ENCODE results near the gene SMARCA2. TPM values are rescaled to one million over a fixed set of nuclear protein-coding genes. Genes with fewer than 3 reads are reported as not detected.

SMARCA2 gene
- total and polyA plus RNA-seq, 12 donors: 38.3 to 192 (median 142) TPM

DNA sequence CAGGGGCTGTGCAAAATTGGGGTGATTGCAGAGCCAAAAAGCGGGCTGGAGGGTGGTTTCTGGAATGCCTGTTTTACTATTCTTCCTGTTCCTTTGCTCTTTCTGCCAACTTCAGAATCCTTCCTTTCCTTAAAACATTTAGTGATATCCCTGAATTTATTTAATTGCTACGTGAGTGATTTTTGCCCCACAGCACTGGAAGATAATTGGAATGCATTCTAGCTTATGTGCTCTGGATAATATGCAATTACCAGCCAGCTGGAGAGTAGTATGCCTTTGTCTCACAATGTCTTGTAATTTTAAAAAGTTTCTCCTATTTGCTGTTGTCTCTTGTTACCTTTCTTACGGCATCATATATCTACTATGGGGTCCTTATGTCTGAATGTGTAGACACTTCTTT lies 115.8 kb downstream of the SMARCA2 start:
- TF ChIP-seq, protein P1, sequence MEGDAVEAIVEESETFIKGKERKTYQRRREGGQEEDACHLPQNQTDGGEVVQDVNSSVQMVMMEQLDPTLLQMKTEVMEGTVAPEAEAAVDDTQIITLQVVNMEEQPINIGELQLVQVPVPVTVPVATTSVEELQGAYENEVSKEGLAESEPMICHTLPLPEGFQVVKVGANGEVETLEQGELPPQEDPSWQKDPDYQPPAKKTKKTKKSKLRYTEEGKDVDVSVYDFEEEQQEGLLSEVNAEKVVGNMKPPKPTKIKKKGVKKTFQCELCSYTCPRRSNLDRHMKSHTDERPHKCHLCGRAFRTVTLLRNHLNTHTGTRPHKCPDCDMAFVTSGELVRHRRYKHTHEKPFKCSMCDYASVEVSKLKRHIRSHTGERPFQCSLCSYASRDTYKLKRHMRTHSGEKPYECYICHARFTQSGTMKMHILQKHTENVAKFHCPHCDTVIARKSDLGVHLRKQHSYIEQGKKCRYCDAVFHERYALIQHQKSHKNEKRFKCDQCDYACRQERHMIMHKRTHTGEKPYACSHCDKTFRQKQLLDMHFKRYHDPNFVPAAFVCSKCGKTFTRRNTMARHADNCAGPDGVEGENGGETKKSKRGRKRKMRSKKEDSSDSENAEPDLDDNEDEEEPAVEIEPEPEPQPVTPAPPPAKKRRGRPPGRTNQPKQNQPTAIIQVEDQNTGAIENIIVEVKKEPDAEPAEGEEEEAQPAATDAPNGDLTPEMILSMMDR (IDR thresholded peaks at IDR 0.05): no peak
- no peak for TF ChIP-seq POLR2A (IDR thresholded peaks at IDR 0.05)
- peaks cover 25 to 44% of the 10 kb centered on the region in 2 donors for H3K4me1 ChIP-seq (replicated peaks in 1 of 2)
- no peak overlapping the region for H3K27ac ChIP-seq
- H3K4me3 ChIP-seq: no peak overlapping the region
- intact Hi-C loops (cut with DNase I): no loop called here
- 84 to 91% (median 86%) methylated on average over 3 of the region's 3 CpGs for WGBS, 4 donors
- DNase-seq: no peak
- H3K27me3 ChIP-seq: no peaks in the 10 kb centered on the region
- no peaks in the 10 kb centered on the region for H3K9me3 ChIP-seq (replicated peaks in 1 of 3)
- H3K36me3 ChIP-seq (replicated peaks in 1 of 2): peaks cover 0 to 6% of the 10 kb centered on the region in 2 donors

DNA sequence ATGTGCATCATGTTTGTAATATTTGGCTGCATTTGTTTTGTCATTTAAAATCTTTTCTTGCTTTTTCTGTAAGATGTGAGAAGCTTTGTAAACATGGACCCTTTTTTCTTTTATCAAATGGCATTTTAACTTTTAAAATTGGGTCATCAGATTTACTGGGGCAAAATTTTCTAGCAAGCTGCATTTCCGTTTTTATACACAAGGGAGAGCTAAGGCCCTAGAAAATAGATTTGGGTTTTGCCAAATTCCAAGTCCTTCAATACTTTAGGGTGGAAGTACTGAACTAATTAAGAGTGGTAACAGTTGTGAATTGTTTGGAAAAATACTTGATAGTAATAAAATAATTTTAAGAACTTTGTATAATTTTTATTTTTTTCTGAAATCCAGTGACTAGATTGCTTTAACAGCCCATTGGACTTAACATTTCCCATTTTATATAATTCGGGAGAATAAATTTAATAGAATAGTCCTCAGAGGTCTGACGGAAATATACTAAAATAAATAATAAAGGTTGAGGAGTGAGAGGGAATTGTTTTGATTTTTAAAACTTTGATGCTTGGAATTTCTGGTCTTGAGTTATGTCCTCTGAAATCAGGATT lies 117.4 kb downstream of the SMARCA2 start:
- intact Hi-C loops (cut with DNase I): no loop called here
- TF ChIP-seq, protein P1 (IDR thresholded peaks at IDR 0.05): peak; percentile 69 to 85 (median 80)
- no peak for TF ChIP-seq POLR2A (IDR thresholded peaks at IDR 0.05)
- Histone ChIP-seq H3K27me3 (no peaks in the 10 kb centered on the region), H3K27ac (no peak overlapping the region), H3K4me3 (no peak overlapping the region), H3K36me3 (replicated peaks in 1 of 2) (peaks cover 0 to 6% of the 10 kb centered on the region in 2 donors), H3K4me1 (replicated peaks in 1 of 2) (peaks cover 9 to 29% of the 10 kb centered on the region in 2 donors), H3K9me3 (replicated peaks in 1 of 3) (no peaks in the 10 kb centered on the region)
- 55 to 57% (median 56%) methylated on average over 3 of the region's 3 CpGs for WGBS, 4 donors
- no peak for DNase-seq

DNA sequence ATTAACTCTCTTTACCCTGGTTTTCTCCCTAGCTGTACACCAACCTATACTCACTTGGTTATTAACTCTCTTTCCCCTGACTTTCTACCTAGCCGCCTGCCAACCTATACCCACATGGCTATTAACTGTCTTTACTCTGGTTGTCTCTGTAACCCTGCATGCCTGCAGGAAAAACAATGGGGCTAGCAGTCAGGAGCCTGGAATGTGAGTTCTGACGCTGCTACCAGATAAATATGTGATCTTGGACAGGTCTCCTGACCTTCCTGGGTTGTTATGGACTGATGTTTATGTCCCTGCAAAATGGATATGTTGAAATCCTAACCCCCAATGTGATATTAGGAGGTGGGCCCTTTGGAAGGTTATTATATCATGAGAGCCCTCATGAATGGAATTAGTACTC lies 119.2 kb downstream of the SMARCA2 start:
- Histone ChIP-seq H3K4me3 (no peak overlapping the region), H3K27me3 (no peaks in the 10 kb centered on the region), H3K36me3 (replicated peaks in 1 of 2) (peaks cover 0 to 6% of the 10 kb centered on the region in 2 donors), H3K27ac (no peak overlapping the region), H3K4me1 (replicated peaks in 1 of 2) (peaks cover 0 to 20% of the 10 kb centered on the region in 2 donors), H3K9me3 (replicated peaks in 1 of 3) (no peaks in the 10 kb centered on the region)
- WGBS, 4 donors: 79 to 87% (median 82%) methylated on average over 2 of the region's 2 CpGs
- DNase-seq: no peak
- TF ChIP-seq, protein P1 (IDR thresholded peaks at IDR 0.05): no peak
- no peak for TF ChIP-seq POLR2A (IDR thresholded peaks at IDR 0.05)
- intact Hi-C loops (cut with DNase I): no loop called here

DNA sequence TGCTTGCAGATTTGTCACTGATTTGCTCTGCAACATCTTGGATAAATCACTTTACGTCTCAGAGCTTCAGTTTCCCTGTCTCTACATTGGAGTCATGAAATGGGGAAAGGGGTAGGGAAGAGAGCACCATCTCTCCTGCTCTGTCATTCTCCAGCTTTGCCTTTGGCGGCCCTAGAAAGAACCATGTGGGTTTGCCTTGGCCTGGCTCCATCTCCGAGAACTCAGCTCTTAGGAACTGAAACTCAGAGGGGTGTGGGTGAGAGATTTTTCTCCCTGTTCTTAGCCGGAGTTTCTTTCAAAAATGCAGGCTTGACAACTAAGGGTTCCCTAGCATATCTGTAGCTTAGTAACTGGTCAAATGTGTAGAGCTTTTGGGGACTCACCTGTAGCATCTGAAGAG lies 123.5 kb downstream of the SMARCA2 start:
- intact Hi-C loops (cut with DNase I): no loop called here
- H3K4me1 ChIP-seq (replicated peaks in 1 of 2): peaks cover 0 to 3% of the 10 kb centered on the region in 2 donors
- H3K4me3 ChIP-seq: no peak overlapping the region
- H3K27me3 ChIP-seq: no peaks in the 10 kb centered on the region
- TF ChIP-seq, protein P1 (IDR thresholded peaks at IDR 0.05): no peak
- no peak for TF ChIP-seq POLR2A (IDR thresholded peaks at IDR 0.05)
- peaks cover 0 to 6% of the 10 kb centered on the region in 2 donors for H3K36me3 ChIP-seq (replicated peaks in 1 of 2)
- no peak for DNase-seq
- no peak overlapping the region for H3K27ac ChIP-seq
- 74 to 87% (median 76%) methylated on average over 4 of the region's 4 CpGs for WGBS, 4 donors
- H3K9me3 ChIP-seq (replicated peaks in 1 of 3): no peaks in the 10 kb centered on the region

Measured in adrenal gland (tissue), 12 donors.